Measurements from ENCODE around the gene PTGR1. TPM values are rescaled to one million over a fixed set of nuclear protein-coding genes. Genes with fewer than 3 reads are reported as not detected.
"Not testable (repeated sequence)": the region's sequence is repeated elsewhere in the genome, so short reads cannot be mapped to it uniquely, and the experiment has no call there.

Gene PTGR1
- total RNA-seq, 5 donors from 2014 or later (not counting 1 experiment from before 2014, with no cell fraction given), result 0.30 to 1.9 (median 0.38) TPM; not detected in 2

GRCh38 chr9:111597852-111598732 lies 1.4 kb downstream of the PTGR1 start:
- Mint-ChIP-seq H3K27me3 (peaks cover 22 to 39% of the 10 kb centered on the region in 2 donors), H3K9me3 (no peaks in the 10 kb centered on the region), H3K36me3 (no peaks in the 10 kb centered on the region), H3K4me1 (peaks cover 16 to 24% (median 21%) of the 10 kb centered on the region in 3 donors), H3K4me3 (peak overlapping the region; percentile 83 to 91 (median 88)), H3K27ac (no peak overlapping the region)
- 2% methylated on average over 32 of the region's 41 CpGs for WGBS (ENCODE audit: insufficient coverage)
- ATAC-seq (replicated peaks in 1 of 4), result peak; percentile 51 to 86 (median 60)
- CTCF ChIA-PET, result interaction anchor here (0.6 to 1.4 kb wide), 11 partner anchors 23 to 1193 kb away, joined by 3 to 9 read pairs (median 4); no protein-coding TSS in a partner anchor
- H3K4me1 ChIP-seq (ENCODE audit: control insufficient read depth in 1 of 2, extremely low read depth in 1 of 2, insufficient read depth in 2 of 2, low read length in 2 of 2), result peaks cover 2 to 24% of the 10 kb centered on the region in 2 experiments
- DNase-seq, result peak; percentile 28 to 81 (median 55)
- no peaks in the 10 kb centered on the region for H3K36me3 ChIP-seq (ENCODE audit: control insufficient read depth in 2 of 2, extremely low read depth in 1 of 2, insufficient read depth in 1 of 2, low read length in 1 of 2)
- no peak overlapping the region for H3K27ac ChIP-seq (ENCODE audit: low read length)
- no peaks in the 10 kb centered on the region for H3K9me3 ChIP-seq
- POLR2A ChIA-PET, result interaction anchor here in 1 of 2 donors (0.8 kb wide), 1 partner anchor 114 kb away, joined by 3 read pairs; the partner anchor contains the start of gene ECPAS
- H3K27me3 ChIP-seq (replicated peaks in 1 of 2; ENCODE audit: control insufficient read depth in 2 of 2, extremely low read depth in 1 of 2, insufficient read depth in 2 of 2, low read length in 1 of 2), result peaks cover 0 to 38% of the 10 kb centered on the region in 2 experiments
- H3K4me3 ChIP-seq (ENCODE audit: control insufficient read depth in 1 of 2, extremely low read depth in 1 of 2, low read length in 1 of 2), result peak overlapping the region; percentile 55 to 81

DNA sequence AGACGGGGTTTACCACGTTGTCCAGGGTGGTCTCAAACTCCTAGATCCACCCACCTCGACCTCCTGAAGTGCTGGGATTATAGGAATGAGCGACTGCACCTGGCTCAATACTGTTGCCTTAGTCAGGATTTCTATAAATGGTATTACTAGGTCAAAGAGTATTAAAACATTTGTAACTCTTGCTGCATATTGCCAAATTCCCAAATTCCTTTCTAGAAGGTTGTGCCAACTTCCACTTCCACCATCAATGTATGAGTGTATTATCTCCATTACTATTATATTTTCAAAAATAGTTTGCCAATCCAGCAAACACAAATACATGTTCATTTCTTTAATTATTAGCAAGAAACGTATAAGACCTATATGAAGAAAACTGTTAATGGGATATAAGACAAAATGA lies 10.6 kb downstream of the PTGR1 start:
- Mint-ChIP-seq H3K36me3 (no peaks in the 10 kb centered on the region), H3K9me3 (no peaks in the 10 kb centered on the region), H3K27ac (no peak overlapping the region), H3K27me3 (peaks cover 3 to 8% of the 10 kb centered on the region in 2 donors), H3K4me1 (no peaks in the 10 kb centered on the region), H3K4me3 (no peak overlapping the region)
- no CpG with 5 or more reads among the region's 5 CpGs for WGBS (ENCODE audit: insufficient coverage)
- no peaks in the 10 kb centered on the region for H3K4me1 ChIP-seq (ENCODE audit: control insufficient read depth in 1 of 2, extremely low read depth in 1 of 2, insufficient read depth in 2 of 2, low read length in 2 of 2)
- H3K4me3 ChIP-seq (ENCODE audit: control insufficient read depth in 1 of 2, extremely low read depth in 1 of 2, low read length in 1 of 2), result no peak overlapping the region
- no peak overlapping the region for H3K27ac ChIP-seq (ENCODE audit: low read length)
- H3K9me3 ChIP-seq, result no peaks in the 10 kb centered on the region
- DNase-seq (no peak), ATAC-seq (replicated peaks in 1 of 4) (no peak)
- CTCF ChIA-PET, result no interaction called here
- H3K27me3 ChIP-seq (replicated peaks in 1 of 2; ENCODE audit: control insufficient read depth in 2 of 2, extremely low read depth in 1 of 2, insufficient read depth in 2 of 2, low read length in 1 of 2), result peaks cover 0 to 3% of the 10 kb centered on the region in 2 experiments
- no peaks in the 10 kb centered on the region for H3K36me3 ChIP-seq (ENCODE audit: control insufficient read depth in 2 of 2, extremely low read depth in 1 of 2, insufficient read depth in 1 of 2, low read length in 1 of 2)
- POLR2A ChIA-PET, result interaction anchor here in 1 of 2 donors (0.6 kb wide), 1 partner anchor 29 kb away, joined by 18 read pairs; no protein-coding TSS in a partner anchor

DNA sequence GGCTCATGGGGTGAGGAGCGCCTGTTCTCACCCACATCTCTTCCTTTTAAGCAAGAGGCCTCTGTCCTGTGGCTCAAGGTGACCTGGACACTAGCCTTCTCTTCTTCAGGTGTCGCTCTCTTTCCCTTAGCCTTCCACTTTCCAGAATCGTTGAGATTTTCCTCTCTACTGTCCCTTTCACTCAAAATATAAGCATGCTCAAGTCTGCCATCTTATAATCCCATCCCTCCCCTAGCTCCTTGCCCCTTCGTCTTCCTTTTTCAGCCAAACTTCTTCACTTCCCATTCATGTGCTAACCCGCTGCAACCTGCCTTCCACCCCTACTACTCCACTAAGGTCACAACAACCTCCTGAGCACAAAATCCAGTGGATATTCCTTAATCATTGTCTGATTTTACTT lies 13.1 kb downstream of the PTGR1 start:
- Mint-ChIP-seq H3K4me1 (no peaks in the 10 kb centered on the region), H3K9me3 (no peaks in the 10 kb centered on the region), H3K27ac (no peak overlapping the region), H3K36me3 (no peaks in the 10 kb centered on the region), H3K4me3 (no peak overlapping the region), H3K27me3 (peaks cover 1 to 8% of the 10 kb centered on the region in 2 donors)
- ATAC-seq (replicated peaks in 1 of 4), result no peak
- DNase-seq, result no peak
- no peaks in the 10 kb centered on the region for H3K4me1 ChIP-seq (ENCODE audit: control insufficient read depth in 1 of 2, extremely low read depth in 1 of 2, insufficient read depth in 2 of 2, low read length in 2 of 2)
- ChIA-PET CTCF (interaction anchor here in 1 of 2 donors (0.7 kb wide), 1 partner anchor 86 kb away, joined by 3 read pairs; no protein-coding TSS in a partner anchor), POLR2A (no interaction called here)
- peaks cover 0 to 3% of the 10 kb centered on the region in 2 experiments for H3K27me3 ChIP-seq (replicated peaks in 1 of 2; ENCODE audit: control insufficient read depth in 2 of 2, extremely low read depth in 1 of 2, insufficient read depth in 2 of 2, low read length in 1 of 2)
- H3K9me3 ChIP-seq, result no peaks in the 10 kb centered on the region
- H3K27ac ChIP-seq (ENCODE audit: low read length), result no peak overlapping the region
- H3K36me3 ChIP-seq (ENCODE audit: control insufficient read depth in 2 of 2, extremely low read depth in 1 of 2, insufficient read depth in 1 of 2, low read length in 1 of 2), result no peaks in the 10 kb centered on the region
- no peak overlapping the region for H3K4me3 ChIP-seq (ENCODE audit: control insufficient read depth in 1 of 2, extremely low read depth in 1 of 2, low read length in 1 of 2)
- 84% methylated on average over 5 of the region's 5 CpGs for WGBS (ENCODE audit: insufficient coverage)

- DNase-seq (no peak), ATAC-seq (replicated peaks in 1 of 4) (no peak)
- Mint-ChIP-seq H3K4me1 (no peaks in the 10 kb centered on the region), H3K27me3 (peaks cover 0 to 8% of the 10 kb centered on the region in 2 donors), H3K27ac (no peak overlapping the region), H3K4me3 (no peak overlapping the region), H3K9me3 (no peaks in the 10 kb centered on the region), H3K36me3 (no peaks in the 10 kb centered on the region)
- Histone ChIP-seq H3K27ac (ENCODE audit: low read length) (no peak overlapping the region), H3K4me1 (ENCODE audit: control insufficient read depth in 1 of 2, extremely low read depth in 1 of 2, insufficient read depth in 2 of 2, low read length in 2 of 2) (no peaks in the 10 kb centered on the region), H3K4me3 (ENCODE audit: control insufficient read depth in 1 of 2, extremely low read depth in 1 of 2, low read length in 1 of 2) (no peak overlapping the region), H3K36me3 (ENCODE audit: control insufficient read depth in 2 of 2, extremely low read depth in 1 of 2, insufficient read depth in 1 of 2, low read length in 1 of 2) (no peaks in the 10 kb centered on the region), H3K27me3 (replicated peaks in 1 of 2; ENCODE audit: control insufficient read depth in 2 of 2, extremely low read depth in 1 of 2, insufficient read depth in 2 of 2, low read length in 1 of 2) (peaks cover 0 to 2% of the 10 kb centered on the region in 2 experiments), H3K9me3 (no peaks in the 10 kb centered on the region)
- no CpG with 5 or more reads among the region's 3 CpGs for WGBS (ENCODE audit: insufficient coverage)
- ChIA-PET CTCF (no interaction called here), POLR2A (interaction anchor here in 1 of 2 donors (0.6 kb wide), 1 partner anchor 491 kb away, joined by 6 read pairs; no protein-coding TSS in a partner anchor)
Observed at GRCh38 chr9:111582888-111583287, 16.6 kb downstream of the PTGR1 start.

DNA sequence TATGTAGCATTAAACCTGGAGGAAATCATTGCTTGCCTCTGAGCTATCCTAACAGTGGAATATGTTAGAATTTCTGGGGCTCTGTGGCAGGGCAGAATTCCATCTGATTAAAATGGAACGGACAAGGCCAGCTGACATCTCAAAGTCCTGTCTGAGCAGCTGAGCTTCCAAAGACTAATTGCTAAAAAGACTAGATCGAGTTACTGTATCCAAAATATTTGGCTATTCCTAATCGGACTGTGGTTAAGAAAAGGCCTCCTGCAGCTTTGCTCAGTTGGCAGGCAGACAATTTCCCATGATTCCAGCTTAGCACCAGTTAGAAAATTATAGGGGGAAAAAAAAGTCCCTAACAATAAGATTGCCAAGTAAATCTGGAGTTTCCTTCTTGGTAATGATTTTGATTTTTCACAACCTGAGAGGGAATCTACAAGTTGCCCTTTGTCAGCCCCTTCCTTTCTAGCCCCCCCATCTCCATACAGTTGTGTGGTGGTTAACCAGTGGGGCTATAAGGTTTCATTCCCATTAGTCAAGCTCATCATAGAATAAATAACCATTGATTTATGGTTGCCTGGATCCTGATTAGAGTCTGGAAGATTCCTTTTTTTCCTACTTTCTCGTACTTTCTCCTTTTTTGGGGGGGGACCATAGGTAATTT lies 26.4 kb downstream of the PTGR1 start:
- Histone ChIP-seq H3K9me3 (no peaks in the 10 kb centered on the region), H3K36me3 (ENCODE audit: control insufficient read depth in 2 of 2, extremely low read depth in 1 of 2, insufficient read depth in 1 of 2, low read length in 1 of 2) (no peaks in the 10 kb centered on the region), H3K4me1 (ENCODE audit: control insufficient read depth in 1 of 2, extremely low read depth in 1 of 2, insufficient read depth in 2 of 2, low read length in 2 of 2) (no peaks in the 10 kb centered on the region), H3K27ac (ENCODE audit: low read length) (no peak overlapping the region), H3K4me3 (ENCODE audit: control insufficient read depth in 1 of 2, extremely low read depth in 1 of 2, low read length in 1 of 2) (no peak overlapping the region), H3K27me3 (replicated peaks in 1 of 2; ENCODE audit: control insufficient read depth in 2 of 2, extremely low read depth in 1 of 2, insufficient read depth in 2 of 2, low read length in 1 of 2) (peaks cover 0 to 9% of the 10 kb centered on the region in 2 experiments)
- DNase-seq, result no peak
- peaks cover 22% of the 10 kb centered on the region for H3K36me3 Mint-ChIP-seq
- H3K27me3 Mint-ChIP-seq, result peaks cover 11 to 17% of the 10 kb centered on the region in 2 donors
- ChIA-PET CTCF (no interaction called here), POLR2A (no interaction called here)
- H3K27ac Mint-ChIP-seq, result no peak overlapping the region
- no peak overlapping the region for H3K4me3 Mint-ChIP-seq
- no peaks in the 10 kb centered on the region for H3K4me1 Mint-ChIP-seq
- ATAC-seq (replicated peaks in 1 of 4), result no peak
- WGBS (ENCODE audit: insufficient coverage), result 100% methylated on average over 1 of the region's 4 CpGs
- peaks cover 11 to 26% (median 19%) of the 10 kb centered on the region in 3 donors for H3K9me3 Mint-ChIP-seq

GRCh38 chr9:111568127-111568526 lies 31.3 kb downstream of the PTGR1 start:
- H3K27me3 Mint-ChIP-seq, result peaks cover 9 to 13% of the 10 kb centered on the region in 2 donors
- H3K27ac ChIP-seq (ENCODE audit: low read length); ATAC-seq (replicated peaks in 1 of 4); H3K27ac Mint-ChIP-seq; POLR2A ChIA-PET; H3K4me3 ChIP-seq (ENCODE audit: control insufficient read depth in 1 of 2, extremely low read depth in 1 of 2, low read length in 1 of 2); H3K27me3 ChIP-seq (replicated peaks in 1 of 2; ENCODE audit: control insufficient read depth in 2 of 2, extremely low read depth in 1 of 2, insufficient read depth in 2 of 2, low read length in 1 of 2); H3K4me1 ChIP-seq (ENCODE audit: control insufficient read depth in 1 of 2, extremely low read depth in 1 of 2, insufficient read depth in 2 of 2, low read length in 2 of 2); H3K9me3 ChIP-seq; H3K36me3 ChIP-seq (ENCODE audit: control insufficient read depth in 2 of 2, extremely low read depth in 1 of 2, insufficient read depth in 1 of 2, low read length in 1 of 2); H3K4me1 Mint-ChIP-seq; H3K4me3 Mint-ChIP-seq; DNase-seq; CTCF ChIA-PET: not testable (repeated sequence)
- peaks cover 17 to 45% (median 35%) of the 10 kb centered on the region in 3 donors for H3K9me3 Mint-ChIP-seq
- 100% methylated on average over 1 of the region's 4 CpGs for WGBS (ENCODE audit: insufficient coverage)
- peaks cover 28% of the 10 kb centered on the region for H3K36me3 Mint-ChIP-seq
